Breast epithelium (tissue), 4 donors: ENCODE measurements around the gene ANKRD18A. TPM values are rescaled to one million over a fixed set of nuclear protein-coding genes. Genes with fewer than 3 reads are reported as not detected.
A peak's percentile ranks its signal among the peaks of the same experiment; 100 is the strongest.

Source experiments
- DNase-seq, 2 donors: peaks; one replicate each; pipeline ENCODE4 v3.0.0-alpha.2; 2019; ENCODE audit warnings: low spot score in 2 of 2
- H3K27ac ChIP-seq, 2 donors: fragments of 200-600 bp; sonication (generic) in 1 of 2; one replicate each; pipeline ENCODE4 v1.5.1; 2016 to 2019; ENCODE audit warnings: mild to moderate bottlenecking in 1 of 2
- H3K27me3 ChIP-seq, 2 donors: fragments of 200-600 bp; sonication (generic) in 1 of 2; one replicate each; pipeline versions ENCODE4 v1.5.1 to v1.6.0; 2017 to 2019; ENCODE audit warnings: control low read depth in 1 of 2, mild to moderate bottlenecking in 1 of 2
- H3K36me3 ChIP-seq: fragments of 200-600 bp; one replicate; pipeline ENCODE4 v1.5.1; 2019
- H3K4me1 ChIP-seq, 2 donors: fragments of 200-600 bp; sonication (generic); one replicate each; pipeline ENCODE4 v1.5.1; 2016 to 2019; ENCODE audit warnings: control low read depth in 1 of 2
- H3K4me3 ChIP-seq, 3 donors: fragments of 200-600 bp; sonication (generic); 1 replicate in 2 of 3; 2 replicates in 1 of 3; pipeline ENCODE4 v1.5.1; 2016 to 2019; ENCODE audit warnings: mild to moderate bottlenecking in 3 of 3, moderate library complexity in 2 of 3
- H3K9me3 ChIP-seq, 2 donors: fragments of 200-600 bp; sonication (generic) in 1 of 2; one replicate each; pipeline ENCODE4 v1.5.1; 2016 to 2019; ENCODE audit warnings: control low read depth in 1 of 2
- CTCF ChIP-seq, 3 donors: fragments of 450-650 bp; IDR thresholded peaks; one replicate each; pipeline ENCODE4 v1.5.1; 2016 to 2017; ENCODE audit warnings: antibody characterized with exemption in 3 of 3, mild to moderate bottlenecking in 3 of 3, moderate library complexity in 3 of 3
- POLR2A ChIP-seq: fragments of 450-650 bp; IDR thresholded peaks from one replicate; pipeline ENCODE4 v1.6.1; 2016; ENCODE audit warnings: antibody characterized with exemption, mild to moderate bottlenecking, moderate library complexity
- POLR2AphosphoS5 ChIP-seq, 3 donors: sonication (generic); formaldehyde crosslinking; IDR thresholded peaks; one replicate each; pipeline ENCODE4 v1.6.1; 2017; ENCODE audit warnings: antibody characterized with exemption in 3 of 3
- intact Hi-C: fragments of 100-400 bp; cut with DNase I; formaldehyde crosslinking; loops from one replicate; pipeline ENCODE4 v1.15.1; 2023; ENCODE audit warnings: low total_unique reads
- total RNA-seq, 3 donors: library from RNA; depleted of rRNA; stranded (reverse); fragments of >200 nt; gene quantifications; one replicate each; pipeline ENCODE4 v1.1.0, GENCODE V29; 2016

Gene ANKRD18A
- 1 to 10 TPM in 2 of 3 donors, not detected in 1; 4.3 to 5.0 TPM for total RNA-seq

DNA sequence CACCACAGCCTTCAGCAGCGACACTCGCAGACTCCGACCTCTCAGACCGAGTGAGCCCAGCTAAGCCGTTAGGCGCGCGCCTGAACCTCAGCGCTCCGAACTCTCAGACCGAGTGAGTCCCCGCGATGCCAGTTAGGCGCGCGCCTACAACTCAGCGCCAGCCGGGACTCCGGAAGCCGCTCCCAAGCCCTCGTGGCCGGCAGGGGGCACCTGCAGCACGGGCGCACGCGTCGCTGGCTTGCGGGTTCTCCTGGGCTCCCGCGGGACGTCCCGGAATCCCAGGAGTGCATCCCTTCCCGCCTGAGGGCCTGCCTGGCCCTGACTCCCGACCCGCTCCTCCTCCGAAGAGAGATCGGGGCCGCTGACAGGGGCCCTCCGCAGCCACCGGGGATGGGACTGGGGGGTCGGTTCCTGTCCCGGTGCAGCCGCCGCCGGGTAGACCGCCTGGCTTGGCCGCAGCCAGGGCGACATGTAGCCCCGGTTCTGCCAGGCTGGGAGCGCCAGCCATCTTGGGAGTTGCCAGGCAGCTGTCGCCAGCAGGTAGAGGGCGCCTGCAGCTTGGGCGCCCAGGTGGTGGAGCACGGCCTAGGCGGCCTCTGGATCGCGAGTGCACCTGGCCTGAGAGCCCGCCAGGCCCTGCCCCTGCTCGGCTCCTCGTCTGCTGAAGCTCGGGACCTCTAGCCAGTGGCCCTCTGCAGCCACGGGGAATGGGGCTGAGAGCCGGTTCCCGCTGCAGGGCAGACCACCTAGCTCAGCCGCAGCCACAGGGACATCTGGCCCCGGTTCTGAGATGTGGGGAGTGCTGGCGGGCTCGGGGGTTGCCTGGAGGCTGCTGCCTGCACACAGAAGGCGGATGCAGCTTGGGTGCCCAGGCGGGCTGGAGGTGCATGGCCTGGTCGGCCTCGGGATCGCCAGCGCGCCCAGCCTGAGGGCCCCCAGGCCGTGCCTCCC is at the start of gene ANKRD18A:
TSS of gene ANKRD18A (minus strand) at position 114 of the 951 bp plus-strand sequence. CDS start 311 bp downstream, outside the sequence.
- intact Hi-C loops: no loop called here
- TF ChIP-seq POLR2A (no peak), POLR2AphosphoS5 (IDR thresholded peaks at IDR 0.05) (no peak), CTCF (IDR thresholded peaks at IDR 0.05) (peak in 2 of 3 donors; percentile 47 to 69)
- Histone ChIP-seq H3K4me1 (no peaks in the 10 kb centered on the region), H3K4me3 (peak within 1 kb of the TSS; percentile 14 to 72 (median 61)), H3K27me3 (peaks cover 0 to 6% of the 10 kb centered on the region in 2 donors), H3K27ac (peak within 1 kb of the TSS; percentile 60 to 73), H3K9me3 (no peaks in the 10 kb centered on the region), H3K36me3 (no peaks in the 10 kb centered on the region)
- DNase-seq: peak; percentile 66 to 85

GRCh38 chr9:38668791-38669466 is 48.5 kb upstream of the ANKRD18A start:
- Histone ChIP-seq H3K36me3 (no peaks in the 10 kb centered on the region), H3K27ac (no peak overlapping the region), H3K27me3 (no peaks in the 10 kb centered on the region), H3K9me3 (no peaks in the 10 kb centered on the region), H3K4me3 (no peak overlapping the region), H3K4me1 (no peaks in the 10 kb centered on the region)
- DNase-seq: no peak
- TF ChIP-seq POLR2AphosphoS5 (IDR thresholded peaks at IDR 0.05): no peak
- TF ChIP-seq CTCF (IDR thresholded peaks at IDR 0.05): no peak
- no peak for TF ChIP-seq POLR2A
- intact Hi-C loops: no loop called here

- no peaks in the 10 kb centered on the region for H3K9me3 ChIP-seq
- H3K36me3 ChIP-seq: no peaks in the 10 kb centered on the region
- H3K27ac ChIP-seq: no peak overlapping the region
- no peaks in the 10 kb centered on the region for H3K4me1 ChIP-seq
- no peaks in the 10 kb centered on the region for H3K27me3 ChIP-seq
- H3K4me3 ChIP-seq: no peak overlapping the region
- no peak for DNase-seq
- TF ChIP-seq POLR2AphosphoS5 (IDR thresholded peaks at IDR 0.05) (no peak), CTCF (IDR thresholded peaks at IDR 0.05) (no peak), POLR2A (no peak)
- intact Hi-C loops: no loop called here
Observed at GRCh38 chr9:38662763-38663593, 42.6 kb upstream of the ANKRD18A start.

DNA sequence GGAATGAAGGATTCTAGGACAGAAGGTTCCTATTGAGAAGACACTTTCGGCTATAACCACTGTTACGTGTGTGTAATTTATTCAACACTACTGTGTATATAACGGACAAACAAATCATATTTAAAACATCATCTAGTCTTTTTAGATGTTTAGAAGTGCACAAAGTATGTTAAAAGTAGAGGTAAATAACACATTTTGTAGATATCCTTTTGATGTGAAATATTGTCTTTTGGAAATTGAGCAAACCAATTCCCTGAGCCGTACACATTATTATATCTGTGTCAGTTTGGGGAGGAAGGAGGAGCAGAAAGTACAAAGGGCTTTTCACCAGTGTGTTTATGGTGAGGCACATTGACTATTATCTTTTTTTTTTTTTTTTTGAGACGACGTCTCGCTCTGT is 39.1 kb upstream of the ANKRD18A start:
- no peak overlapping the region for H3K27ac ChIP-seq
- H3K4me1 ChIP-seq: no peaks in the 10 kb centered on the region
- no peaks in the 10 kb centered on the region for H3K9me3 ChIP-seq
- no peaks in the 10 kb centered on the region for H3K27me3 ChIP-seq
- no peaks in the 10 kb centered on the region for H3K36me3 ChIP-seq
- no peak for DNase-seq
- no peak overlapping the region for H3K4me3 ChIP-seq
- TF ChIP-seq POLR2A: no peak
- no peak for TF ChIP-seq POLR2AphosphoS5 (IDR thresholded peaks at IDR 0.05)
- TF ChIP-seq CTCF (IDR thresholded peaks at IDR 0.05): no peak
- intact Hi-C loops: no loop called here
